ENCODE results near the gene ME1.

The ME1 gene

GRCh38 chr6:83436674-83437073 is 5.8 kb upstream of the ME1 start:
- Histone ChIP-seq H3K9ac (ENCODE audit: low read length in 5 of 5) (no peak overlapping the region), H3K9me3 (ENCODE audit: control insufficient read depth in 5 of 5, low read length in 5 of 5) (no peaks in the 10 kb centered on the region), H3K36me3 (ENCODE audit: control insufficient read depth in 5 of 5, insufficient read depth in 5 of 5, low read length in 5 of 5) (no peaks in the 10 kb centered on the region), H3K4me1 (ENCODE audit: control insufficient read depth in 5 of 5, insufficient read depth in 5 of 5, low read length in 5 of 5) (peaks cover 0 to 11% (median 7%) of the 10 kb centered on the region in 5 donors), H3K4me3 (ENCODE audit: low read depth in 1 of 5, low read length in 5 of 5) (no peak overlapping the region), H3K27ac (ENCODE audit: low read depth, low read length) (no peak overlapping the region), H3K27me3 (ENCODE audit: control insufficient read depth in 5 of 5, insufficient read depth in 4 of 5, low read length in 5 of 5) (no peaks in the 10 kb centered on the region)

GRCh38 chr6:83433177-83433576 is 2.3 kb upstream of the ME1 start:
- peak overlapping the region; percentile 82 for H3K27ac ChIP-seq (ENCODE audit: low read depth, low read length)
- H3K4me1 ChIP-seq (ENCODE audit: control insufficient read depth in 5 of 5, insufficient read depth in 5 of 5, low read length in 5 of 5): peaks cover 0 to 35% (median 28%) of the 10 kb centered on the region in 5 donors
- H3K9me3 ChIP-seq (ENCODE audit: control insufficient read depth in 5 of 5, low read length in 5 of 5): no peaks in the 10 kb centered on the region
- no peaks in the 10 kb centered on the region for H3K36me3 ChIP-seq (ENCODE audit: control insufficient read depth in 5 of 5, insufficient read depth in 5 of 5, low read length in 5 of 5)
- no peak overlapping the region for H3K9ac ChIP-seq (ENCODE audit: low read length in 5 of 5)
- H3K4me3 ChIP-seq (ENCODE audit: low read depth in 1 of 5, low read length in 5 of 5): no peak overlapping the region
- no peaks in the 10 kb centered on the region for H3K27me3 ChIP-seq (ENCODE audit: control insufficient read depth in 5 of 5, insufficient read depth in 4 of 5, low read length in 5 of 5)

GRCh38 chr6:83432636-83433035 is 1.8 kb upstream of the ME1 start:
- Histone ChIP-seq H3K4me3 (ENCODE audit: low read depth in 1 of 5, low read length in 5 of 5) (no peak overlapping the region), H3K36me3 (ENCODE audit: control insufficient read depth in 5 of 5, insufficient read depth in 5 of 5, low read length in 5 of 5) (no peaks in the 10 kb centered on the region), H3K27ac (ENCODE audit: low read depth, low read length) (peak overlapping the region; percentile 82), H3K4me1 (ENCODE audit: control insufficient read depth in 5 of 5, insufficient read depth in 5 of 5, low read length in 5 of 5) (peaks cover 0 to 35% (median 28%) of the 10 kb centered on the region in 5 donors), H3K9me3 (ENCODE audit: control insufficient read depth in 5 of 5, low read length in 5 of 5) (no peaks in the 10 kb centered on the region), H3K9ac (ENCODE audit: low read length in 5 of 5) (no peak overlapping the region), H3K27me3 (ENCODE audit: control insufficient read depth in 5 of 5, insufficient read depth in 4 of 5, low read length in 5 of 5) (no peaks in the 10 kb centered on the region)

GRCh38 chr6:83431545-83432155 is 799 bp upstream of the ME1 start:
- Histone ChIP-seq H3K4me3 (ENCODE audit: low read depth in 1 of 5, low read length in 5 of 5) (peak overlapping the region; percentile 50 to 80 (median 67)), H3K9ac (ENCODE audit: low read length in 5 of 5) (peak overlapping the region; percentile 78 to 92 (median 79)), H3K27ac (ENCODE audit: low read depth, low read length) (peak overlapping the region; percentile 82)

GRCh38 chr6:83429857-83430610 is 817 bp downstream of the ME1 start:
- Histone ChIP-seq H3K9me3 (ENCODE audit: control insufficient read depth in 5 of 5, low read length in 5 of 5) (no peaks in the 10 kb centered on the region), H3K9ac (ENCODE audit: low read length in 5 of 5) (peak overlapping the region; percentile 30 to 92 (median 84)), H3K36me3 (ENCODE audit: control insufficient read depth in 5 of 5, insufficient read depth in 5 of 5, low read length in 5 of 5) (peaks cover 0 to 2% (median 0%) of the 10 kb centered on the region in 5 donors), H3K27me3 (ENCODE audit: control insufficient read depth in 5 of 5, insufficient read depth in 4 of 5, low read length in 5 of 5) (no peaks in the 10 kb centered on the region), H3K4me1 (ENCODE audit: control insufficient read depth in 5 of 5, insufficient read depth in 5 of 5, low read length in 5 of 5) (peaks cover 0 to 35% (median 28%) of the 10 kb centered on the region in 5 donors), H3K4me3 (ENCODE audit: low read depth in 1 of 5, low read length in 5 of 5) (peak overlapping the region; percentile 65 to 91 (median 78)), H3K27ac (ENCODE audit: low read depth, low read length) (peak overlapping the region; percentile 82)

More at GRCh38 chr6:83431545-83432155, 799 bp upstream of the ME1 start:
- Histone ChIP-seq H3K9me3 (ENCODE audit: control insufficient read depth in 5 of 5, low read length in 5 of 5) (no peaks in the 10 kb centered on the region), H3K27me3 (ENCODE audit: control insufficient read depth in 5 of 5, insufficient read depth in 4 of 5, low read length in 5 of 5) (no peaks in the 10 kb centered on the region), H3K36me3 (ENCODE audit: control insufficient read depth in 5 of 5, insufficient read depth in 5 of 5, low read length in 5 of 5) (no peaks in the 10 kb centered on the region), H3K4me1 (ENCODE audit: control insufficient read depth in 5 of 5, insufficient read depth in 5 of 5, low read length in 5 of 5) (peaks cover 0 to 35% (median 28%) of the 10 kb centered on the region in 5 donors)

GRCh38 chr6:83429269-83429668 is 1.6 kb downstream of the ME1 start:
- H3K27me3 ChIP-seq (ENCODE audit: control insufficient read depth in 5 of 5, insufficient read depth in 4 of 5, low read length in 5 of 5): no peaks in the 10 kb centered on the region
- H3K4me3 ChIP-seq (ENCODE audit: low read depth in 1 of 5, low read length in 5 of 5): peak overlapping the region; percentile 65 to 91 (median 78)
- peak overlapping the region; percentile 82 for H3K27ac ChIP-seq (ENCODE audit: low read depth, low read length)
- H3K4me1 ChIP-seq (ENCODE audit: control insufficient read depth in 5 of 5, insufficient read depth in 5 of 5, low read length in 5 of 5): peaks cover 0 to 35% (median 26%) of the 10 kb centered on the region in 5 donors
- peaks cover 0 to 4% (median 0%) of the 10 kb centered on the region in 5 donors for H3K36me3 ChIP-seq (ENCODE audit: control insufficient read depth in 5 of 5, insufficient read depth in 5 of 5, low read length in 5 of 5)
- H3K9ac ChIP-seq (ENCODE audit: low read length in 5 of 5): peak overlapping the region in 1 of 5 donors; percentile 92
- H3K9me3 ChIP-seq (ENCODE audit: control insufficient read depth in 5 of 5, low read length in 5 of 5): peaks cover 0 to 7% (median 4%) of the 10 kb centered on the region in 5 donors

GRCh38 chr6:83424392-83425018 is 6.3 kb downstream of the ME1 start:
- Histone ChIP-seq H3K9ac (ENCODE audit: low read length in 5 of 5) (no peak overlapping the region), H3K9me3 (ENCODE audit: control insufficient read depth in 5 of 5, low read length in 5 of 5) (peaks cover 0 to 10% (median 4%) of the 10 kb centered on the region in 5 donors)

GRCh38 chr6:83417880-83418663 is 12.8 kb downstream of the ME1 start:
- Histone ChIP-seq H3K36me3 (ENCODE audit: control insufficient read depth in 5 of 5, insufficient read depth in 5 of 5, low read length in 5 of 5) (peaks cover 0 to 10% (median 0%) of the 10 kb centered on the region in 5 donors), H3K9ac (ENCODE audit: low read length in 5 of 5) (no peak overlapping the region), H3K27ac (ENCODE audit: low read depth, low read length) (no peak overlapping the region), H3K9me3 (ENCODE audit: control insufficient read depth in 5 of 5, low read length in 5 of 5) (no peaks in the 10 kb centered on the region), H3K4me1 (ENCODE audit: control insufficient read depth in 5 of 5, insufficient read depth in 5 of 5, low read length in 5 of 5) (peaks cover 0 to 14% (median 0%) of the 10 kb centered on the region in 5 donors), H3K27me3 (ENCODE audit: control insufficient read depth in 5 of 5, insufficient read depth in 4 of 5, low read length in 5 of 5) (no peaks in the 10 kb centered on the region), H3K4me3 (ENCODE audit: low read depth in 1 of 5, low read length in 5 of 5) (no peak overlapping the region)

More at GRCh38 chr6:83424392-83425018, 6.3 kb downstream of the ME1 start:
- no peaks in the 10 kb centered on the region for H3K27me3 ChIP-seq (ENCODE audit: control insufficient read depth in 5 of 5, insufficient read depth in 4 of 5, low read length in 5 of 5)
- H3K36me3 ChIP-seq (ENCODE audit: control insufficient read depth in 5 of 5, insufficient read depth in 5 of 5, low read length in 5 of 5): peaks cover 0 to 13% (median 0%) of the 10 kb centered on the region in 5 donors
- no peak overlapping the region for H3K4me3 ChIP-seq (ENCODE audit: low read depth in 1 of 5, low read length in 5 of 5)
- H3K27ac ChIP-seq (ENCODE audit: low read depth, low read length): no peak overlapping the region
- H3K4me1 ChIP-seq (ENCODE audit: control insufficient read depth in 5 of 5, insufficient read depth in 5 of 5, low read length in 5 of 5): peaks cover 0 to 25% (median 8%) of the 10 kb centered on the region in 5 donors

GRCh38 chr6:83413068-83413467 is 17.8 kb downstream of the ME1 start:
- Histone ChIP-seq H3K36me3 (ENCODE audit: control insufficient read depth in 5 of 5, insufficient read depth in 5 of 5, low read length in 5 of 5) (peaks cover 0 to 7% (median 0%) of the 10 kb centered on the region in 5 donors), H3K27ac (ENCODE audit: low read depth, low read length) (no peak overlapping the region), H3K27me3 (ENCODE audit: control insufficient read depth in 5 of 5, insufficient read depth in 4 of 5, low read length in 5 of 5) (no peaks in the 10 kb centered on the region), H3K9ac (ENCODE audit: low read length in 5 of 5) (no peak overlapping the region), H3K4me1 (ENCODE audit: control insufficient read depth in 5 of 5, insufficient read depth in 5 of 5, low read length in 5 of 5) (peaks cover 0 to 2% (median 0%) of the 10 kb centered on the region in 5 donors), H3K4me3 (ENCODE audit: low read depth in 1 of 5, low read length in 5 of 5) (no peak overlapping the region), H3K9me3 (ENCODE audit: control insufficient read depth in 5 of 5, low read length in 5 of 5) (no peaks in the 10 kb centered on the region)

Measured in subcutaneous abdominal adipose tissue (tissue), 5 donors.